ENCODE measurements around the gene MADCAM1.

Gene MADCAM1

GRCh38 chr19:488505-489417 is 7.5 kb upstream of the MADCAM1 start:
- peak; percentile 79 to 91 for DNase-seq

- DNase-seq = no peak
Measured at GRCh38 chr19:489418-490196, 6.7 kb upstream of the MADCAM1 start.

- no peak for DNase-seq
Measured at GRCh38 chr19:491146-491741, 5.0 kb upstream of the MADCAM1 start.

GRCh38 chr19:492091-492531 is 4.2 kb upstream of the MADCAM1 start:
- DNase-seq = no peak

GRCh38 chr19:493391-494170 is 2.7 kb upstream of the MADCAM1 start:
- DNase-seq = no peak

- no peak for DNase-seq
Measured at GRCh38 chr19:494171-495080, 1.9 kb upstream of the MADCAM1 start.

- no peak for DNase-seq
Measured at GRCh38 chr19:495081-495401, 1.2 kb upstream of the MADCAM1 start.

- DNase-seq = peak; percentile 24 to 33
Measured at GRCh38 chr19:495402-496111, 729 bp upstream of the MADCAM1 start.

- no peak for DNase-seq
Measured at GRCh38 chr19:496986-497385, 700 bp downstream of the MADCAM1 start.

- no peak for DNase-seq
Measured at GRCh38 chr19:497491-497868, 1.2 kb downstream of the MADCAM1 start.

- no peak for DNase-seq
Measured at GRCh38 chr19:497869-498510, 1.7 kb downstream of the MADCAM1 start.

- DNase-seq = no peak
Measured at GRCh38 chr19:498511-498891, 2.2 kb downstream of the MADCAM1 start.

- no peak for DNase-seq
Measured at GRCh38 chr19:498977-499623, 2.8 kb downstream of the MADCAM1 start.

GRCh38 chr19:501646-502045 is 5.4 kb downstream of the MADCAM1 start:
- DNase-seq = no peak

GRCh38 chr19:504616-505015 is 8.3 kb downstream of the MADCAM1 start:
- no peak for DNase-seq

- DNase-seq = peak; percentile 96 to 98
Measured at GRCh38 chr19:506404-507285, 10.4 kb downstream of the MADCAM1 start.

GRCh38 chr19:507286-508203 is 11.3 kb downstream of the MADCAM1 start, which contains the start of gene TPGS1:
TPGS1 (plus strand) TSS chr19:507497; CDS start chr19:507507, 10 bp downstream.
- peak; percentile 40 to 68 for DNase-seq
